Measurements from ENCODE around the gene OR4E1.

- TF ChIP-seq CTCF (IDR thresholded peaks at IDR 0.05) (no peak), POLR2A (IDR thresholded peaks at IDR 0.05; ENCODE audit: low read depth) (no peak), POLR2AphosphoS5 (IDR thresholded peaks at IDR 0.05) (no peak)
These were observed 38.4 kb upstream of the OR4E1 start for GRCh38 chr14:21712036-21712435.
